Measurements from ENCODE around the gene PLCH1.
"Not testable (repeated sequence)": the region's sequence is repeated elsewhere in the genome, so short reads cannot be mapped to it uniquely, and the experiment has no call there.

PLCH1 gene

GRCh38 chr3:155398046-155398445, 346.8 kb downstream of the PLCH1 start:
- TF ChIP-seq CTCF (IDR thresholded peaks at IDR 0.05; ENCODE audit: insufficient read depth, low read depth, low read length, missing control alignments), result no peak
- H3K4me3 ChIP-seq (ENCODE audit: low read length), result no peak overlapping the region
- DNase-seq (ENCODE audit: low read depth), result no peak

- not testable (repeated sequence) for H3K4me3 ChIP-seq (ENCODE audit: low read length)
Observed at GRCh38 chr3:155394896-155395295, 350.0 kb downstream of the PLCH1 start.

GRCh38 chr3:155394240-155394639, 350.6 kb downstream of the PLCH1 start:
- TF ChIP-seq CTCF (IDR thresholded peaks at IDR 0.05; ENCODE audit: insufficient read depth, low read depth, low read length, missing control alignments), result no peak

More at GRCh38 chr3:155394896-155395295, 350.0 kb downstream of the PLCH1 start:
- DNase-seq (ENCODE audit: low read depth), result not testable (repeated sequence)

GRCh38 chr3:155393316-155393715, 351.6 kb downstream of the PLCH1 start:
- TF ChIP-seq CTCF (IDR thresholded peaks at IDR 0.05; ENCODE audit: insufficient read depth, low read depth, low read length, missing control alignments), result no peak
- no peak overlapping the region for H3K4me3 ChIP-seq (ENCODE audit: low read length)
- DNase-seq (ENCODE audit: low read depth), result no peak

More at GRCh38 chr3:155394240-155394639, 350.6 kb downstream of the PLCH1 start:
- DNase-seq (ENCODE audit: low read depth), result no peak
- no peak overlapping the region for H3K4me3 ChIP-seq (ENCODE audit: low read length)

- no peak overlapping the region for H3K4me3 ChIP-seq (ENCODE audit: low read length)
- no peak for DNase-seq (ENCODE audit: low read depth)
- no peak for TF ChIP-seq CTCF (IDR thresholded peaks at IDR 0.05; ENCODE audit: insufficient read depth, low read depth, low read length, missing control alignments)
Observed at GRCh38 chr3:155392138-155392537, 352.7 kb downstream of the PLCH1 start.

GRCh38 chr3:155391551-155391958, 353.3 kb downstream of the PLCH1 start:
- peak; percentile 54 for DNase-seq (ENCODE audit: low read depth)
- TF ChIP-seq CTCF (IDR thresholded peaks at IDR 0.05; ENCODE audit: insufficient read depth, low read depth, low read length, missing control alignments), result no peak
- H3K4me3 ChIP-seq (ENCODE audit: low read length), result no peak overlapping the region

GRCh38 chr3:155391104-155391503, 353.8 kb downstream of the PLCH1 start:
- no peak for TF ChIP-seq CTCF (IDR thresholded peaks at IDR 0.05; ENCODE audit: insufficient read depth, low read depth, low read length, missing control alignments)
- no peak overlapping the region for H3K4me3 ChIP-seq (ENCODE audit: low read length)
- DNase-seq (ENCODE audit: low read depth), result no peak

Measured in epithelial cell of esophagus (primary cell).